CD14-positive monocyte (primary cell): ENCODE results near the gene STMND1. TPM values are rescaled to one million over a fixed set of nuclear protein-coding genes. Genes with fewer than 3 reads are reported as not detected.

Experiments used
- DNase-seq, 3 donors: peaks; one replicate each; pipeline ENCODE4 v3.0.0-alpha.2; 2011 to 2022
- H2AFZ ChIP-seq: 2 replicates; pipeline ENCODE4 v1.6.0; 2012; ENCODE audit warnings: mild to moderate bottlenecking, low read depth, low read length, inconsistent platforms; ENCODE audit not compliant: insufficient read depth, poor library complexity, severe bottlenecking
- H3K27ac ChIP-seq, 2 donors: 1 replicate in 1 of 2; 2 replicates in 1 of 2; pipeline ENCODE4 v1.5.1; 2012 to 2013; ENCODE audit warnings: low read length in 2 of 2, control low read depth in 1 of 2, inconsistent platforms in 1 of 2, low read depth in 1 of 2, mild to moderate bottlenecking in 1 of 2
- H3K27me3 ChIP-seq, 2 donors: one replicate each; pipeline versions ENCODE4 v1.6.0 to v1.6.1; 2011 to 2013; ENCODE audit warnings: low read length in 2 of 2; ENCODE audit not compliant: control insufficient read depth in 2 of 2, insufficient read depth in 2 of 2
- H3K36me3 ChIP-seq, 2 donors: replicated peaks in 1 of 2; 1 replicate in 1 of 2; 2 replicates in 1 of 2; pipeline versions ENCODE4 v1.5.1 to v1.6.1; 2012 to 2013; ENCODE audit warnings: low read length in 2 of 2, control low read depth in 1 of 2, inconsistent platforms in 1 of 2, mild to moderate bottlenecking in 1 of 2; ENCODE audit not compliant: insufficient read depth in 2 of 2, control insufficient read depth in 1 of 2
- H3K4me1 ChIP-seq, 2 donors: 1 replicate in 1 of 2; 2 replicates in 1 of 2; pipeline versions ENCODE4 v1.5.1 to v1.6.1; 2012 to 2013; ENCODE audit warnings: low read length in 2 of 2, control low read depth in 1 of 2, inconsistent platforms in 1 of 2, mild to moderate bottlenecking in 1 of 2, moderate library complexity in 1 of 2; ENCODE audit not compliant: insufficient read depth in 2 of 2, control insufficient read depth in 1 of 2
- H3K4me2 ChIP-seq: replicated peaks from 2 replicates; pipeline ENCODE3; 2012; ENCODE audit warnings: low read length, moderate library complexity, mild to moderate bottlenecking; ENCODE audit not compliant: poor library complexity, severe bottlenecking; ENCODE audit errors: extremely low read depth
- H3K4me3 ChIP-seq, 3 experiments: fragments of 200-600 bp in 1 of 3; sonication (generic) in 1 of 3; replicated peaks in 1 of 3; 1 replicate in 2 of 3; 2 replicates in 1 of 3; pipeline ENCODE4 v1.5.1; 2011 to 2013; ENCODE audit warnings: low read length in 3 of 3, mild to moderate bottlenecking in 3 of 3, control low read depth in 2 of 3, low read depth in 2 of 3, inconsistent platforms in 1 of 3, moderate library complexity in 1 of 3
- H3K79me2 ChIP-seq: 2 replicates; pipeline ENCODE4 v1.6.0; 2012; ENCODE audit warnings: mild to moderate bottlenecking, control low read depth, inconsistent platforms, low read length, moderate library complexity; ENCODE audit not compliant: insufficient read depth
- H3K9ac ChIP-seq: 2 replicates; pipeline ENCODE4 v1.6.0; 2017; ENCODE audit warnings: low read length, mild to moderate bottlenecking; ENCODE audit not compliant: insufficient read depth, poor library complexity, severe bottlenecking
- H3K9me3 ChIP-seq, 2 donors: replicated peaks in 1 of 2; 1 replicate in 1 of 2; 2 replicates in 1 of 2; pipeline versions ENCODE4 v1.5.1 to v1.6.1; 2012 to 2013; ENCODE audit warnings: low read length in 2 of 2, control low read depth in 1 of 2; ENCODE audit not compliant: control insufficient read depth in 1 of 2, insufficient read depth in 1 of 2
- H4K20me1 ChIP-seq: 2 replicates; pipeline ENCODE4 v1.6.0; 2012; ENCODE audit warnings: mild to moderate bottlenecking, low read length, control low read depth, moderate library complexity; ENCODE audit not compliant: insufficient read depth
- H3K27ac Mint-ChIP-seq, 7 donors: one replicate each; pipeline ENCODE4 v1.8.0; 2020; ENCODE audit warnings: mild to moderate bottlenecking in 7 of 7, mixed read lengths in 7 of 7, moderate library complexity in 6 of 7, inconsistent platforms in 2 of 7
- H3K27me3 Mint-ChIP-seq, 3 donors: one replicate each; pipeline ENCODE4 v1.8.0; 2021 to 2022; ENCODE audit warnings: low read depth in 3 of 3, mild to moderate bottlenecking in 3 of 3, mixed read lengths in 3 of 3, moderate library complexity in 3 of 3, inconsistent platforms in 1 of 3
- H3K36me3 Mint-ChIP-seq, 2 donors: one replicate each; pipeline ENCODE4 v1.8.0; 2020; ENCODE audit warnings: mixed read lengths in 2 of 2, inconsistent platforms in 1 of 2, mild to moderate bottlenecking in 1 of 2
- H3K4me1 Mint-ChIP-seq: one replicate; pipeline ENCODE4 v1.8.0; 2020; ENCODE audit warnings: mild to moderate bottlenecking, mixed read lengths
- H3K4me3 Mint-ChIP-seq, 2 donors: one replicate each; pipeline ENCODE4 v1.8.0; 2020; ENCODE audit warnings: mild to moderate bottlenecking in 2 of 2, mixed read lengths in 2 of 2, moderate library complexity in 1 of 2
- H3K9me3 Mint-ChIP-seq, 7 donors: one replicate each; pipeline ENCODE4 v1.8.0; 2020 to 2022; ENCODE audit warnings: mixed read lengths in 7 of 7, mild to moderate bottlenecking in 6 of 7, moderate library complexity in 6 of 7, inconsistent platforms in 2 of 7
- WGBS: methylation state at CpG from one replicate; pipeline ENCODE4 v1.1.5; 2013; ENCODE audit warnings: missing lambda C conversion rate; ENCODE audit not compliant: insufficient coverage; 5-methylcytosine and 5-hydroxymethylcytosine counted together
- intact Hi-C, 2 donors: fragments of 100-400 bp; cut with micrococcal nuclease; formaldehyde crosslinking; loops; one replicate each; pipeline versions ENCODE4 v1.15.0 to v1.15.1; 2023
- polyA plus RNA-seq, 3 donors: library from polyadenylated mRNA; depleted of rRNA in 1 of 3; unstranded in 2 of 3; stranded (reverse) in 1 of 3; fragments of 300-500 nt in 2 of 3; fragments of >200 nt in 1 of 3; fragmentation: Illumina TruSeq in 2 of 3; gene quantifications; 1 replicate in 2 of 3; 2 replicates in 1 of 3; pipeline ENCODE4 v1.2.3, GENCODE V29; 2012 to 2021
- TF ChIP-seq, protein P1 (sequence below): fragments of 200-600 bp; IDR thresholded peaks from one replicate; pipeline ENCODE4 v1.8.0; 2022; ENCODE audit warnings: antibody characterized with exemption, mild to moderate bottlenecking

The STMND1 gene
- polyA plus RNA-seq, 3 donors, result not detected

DNA sequence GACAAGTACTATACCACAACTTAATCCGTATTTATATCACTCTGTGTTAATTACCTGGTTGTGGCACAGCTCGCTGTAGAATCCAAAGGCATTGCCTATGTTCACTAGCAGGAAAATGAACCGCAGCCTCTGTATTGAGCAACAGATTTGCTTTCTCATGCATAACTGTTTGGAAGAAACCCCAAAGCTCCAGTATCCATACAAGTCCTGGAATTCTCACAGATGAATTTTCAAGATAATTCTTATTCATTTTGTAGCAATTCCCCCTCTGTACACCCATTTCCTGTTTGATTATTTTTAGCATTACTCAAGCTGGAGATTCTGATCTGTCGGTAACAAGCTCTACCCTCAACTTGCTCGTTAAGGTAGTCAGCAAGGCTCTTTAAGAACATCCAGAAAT lies 63.5 kb downstream of the STMND1 start:
- WGBS, result 83% methylated on average over 3 of the region's 5 CpGs
- TF ChIP-seq, protein P1, sequence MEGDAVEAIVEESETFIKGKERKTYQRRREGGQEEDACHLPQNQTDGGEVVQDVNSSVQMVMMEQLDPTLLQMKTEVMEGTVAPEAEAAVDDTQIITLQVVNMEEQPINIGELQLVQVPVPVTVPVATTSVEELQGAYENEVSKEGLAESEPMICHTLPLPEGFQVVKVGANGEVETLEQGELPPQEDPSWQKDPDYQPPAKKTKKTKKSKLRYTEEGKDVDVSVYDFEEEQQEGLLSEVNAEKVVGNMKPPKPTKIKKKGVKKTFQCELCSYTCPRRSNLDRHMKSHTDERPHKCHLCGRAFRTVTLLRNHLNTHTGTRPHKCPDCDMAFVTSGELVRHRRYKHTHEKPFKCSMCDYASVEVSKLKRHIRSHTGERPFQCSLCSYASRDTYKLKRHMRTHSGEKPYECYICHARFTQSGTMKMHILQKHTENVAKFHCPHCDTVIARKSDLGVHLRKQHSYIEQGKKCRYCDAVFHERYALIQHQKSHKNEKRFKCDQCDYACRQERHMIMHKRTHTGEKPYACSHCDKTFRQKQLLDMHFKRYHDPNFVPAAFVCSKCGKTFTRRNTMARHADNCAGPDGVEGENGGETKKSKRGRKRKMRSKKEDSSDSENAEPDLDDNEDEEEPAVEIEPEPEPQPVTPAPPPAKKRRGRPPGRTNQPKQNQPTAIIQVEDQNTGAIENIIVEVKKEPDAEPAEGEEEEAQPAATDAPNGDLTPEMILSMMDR, result no peak

DNA sequence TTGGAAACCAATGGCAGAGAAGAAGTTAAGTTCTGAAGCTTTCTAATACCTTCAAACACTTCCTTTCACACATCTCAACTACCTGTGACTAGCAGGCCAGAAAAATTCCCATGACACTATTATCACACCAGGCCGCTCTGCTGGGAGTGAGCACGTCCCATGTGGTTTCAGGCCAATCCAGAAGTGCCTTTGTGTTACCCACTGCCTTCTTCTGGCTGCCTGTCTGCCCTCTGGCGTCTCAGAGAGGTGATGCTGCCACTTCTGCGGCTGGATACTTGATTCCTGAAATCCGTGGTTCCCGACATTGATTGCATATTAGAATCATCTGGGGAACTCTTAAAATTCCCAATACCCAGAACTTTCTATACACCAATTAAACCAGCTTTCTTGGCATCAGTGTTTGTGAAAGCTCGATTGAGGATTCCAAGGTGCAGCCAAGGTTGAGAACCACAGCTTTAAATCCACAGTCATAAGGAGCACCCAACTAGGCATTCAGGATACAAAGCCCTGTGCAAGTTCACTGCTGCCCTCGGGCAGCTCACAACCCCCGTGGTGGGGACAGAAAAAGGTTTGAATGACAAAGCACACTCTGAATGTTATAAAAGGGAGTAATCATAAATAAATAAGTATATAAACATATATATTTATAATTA lies 65.6 kb downstream of the STMND1 start:
- Histone ChIP-seq H3K4me3 (no peak overlapping the region), H3K4me2 (no peak overlapping the region), H4K20me1 (no peaks in the 10 kb centered on the region), H3K27me3 (no peaks in the 10 kb centered on the region), H3K27ac (no peak overlapping the region), H3K79me2 (no peaks in the 10 kb centered on the region), H2AFZ (no peak overlapping the region), H3K9me3 (no peaks in the 10 kb centered on the region), H3K4me1 (no peaks in the 10 kb centered on the region), H3K36me3 (no peaks in the 10 kb centered on the region), H3K9ac (no peak overlapping the region)
- 57% methylated on average over 7 of the region's 9 CpGs for WGBS
- H3K4me1 Mint-ChIP-seq, result no peaks in the 10 kb centered on the region
- H3K9me3 Mint-ChIP-seq, result peaks cover 0 to 2% (median 0%) of the 10 kb centered on the region in 7 donors
- H3K4me3 Mint-ChIP-seq, result no peak overlapping the region
- no peak for DNase-seq
- TF ChIP-seq, protein P1, result no peak
- no peak overlapping the region for H3K27ac Mint-ChIP-seq
- intact Hi-C loops, result no loop called here
- no peaks in the 10 kb centered on the region for H3K36me3 Mint-ChIP-seq
- peaks cover 0 to 6% (median 3%) of the 10 kb centered on the region in 3 donors for H3K27me3 Mint-ChIP-seq

More for the DNA sequence above, 63.5 kb downstream of the STMND1 start:
- Histone ChIP-seq H3K36me3 (no peaks in the 10 kb centered on the region), H3K27me3 (peaks cover 0 to 2% of the 10 kb centered on the region in 2 donors), H3K9ac (no peak overlapping the region), H3K79me2 (no peaks in the 10 kb centered on the region), H3K27ac (no peak overlapping the region), H3K4me2 (no peak overlapping the region), H3K9me3 (no peaks in the 10 kb centered on the region), H4K20me1 (no peaks in the 10 kb centered on the region), H2AFZ (no peak overlapping the region), H3K4me3 (no peak overlapping the region), H3K4me1 (no peaks in the 10 kb centered on the region)
- intact Hi-C loops, result no loop called here
- no peak for DNase-seq
- H3K4me3 Mint-ChIP-seq, result no peak overlapping the region
- H3K27ac Mint-ChIP-seq, result no peak overlapping the region
- no peaks in the 10 kb centered on the region for H3K4me1 Mint-ChIP-seq
- no peaks in the 10 kb centered on the region for H3K9me3 Mint-ChIP-seq
- H3K27me3 Mint-ChIP-seq, result peaks cover 0 to 8% (median 3%) of the 10 kb centered on the region in 3 donors
- no peaks in the 10 kb centered on the region for H3K36me3 Mint-ChIP-seq
